Tibial artery (tissue), 4 donors: Measurements from ENCODE around the gene CCDC28B.
A peak's percentile ranks its signal among the peaks of the same experiment; 100 is the strongest.

ENCODE experiments used
- DNase-seq, 2 donors: peaks; one replicate each; pipeline ENCODE4 v3.0.0-alpha.2; 2019
- H3K27ac ChIP-seq, 2 donors: fragments of 200-600 bp; sonication (generic) in 1 of 2; 1 replicate in 1 of 2; 2 replicates in 1 of 2; pipeline ENCODE4 v1.5.1; 2018 to 2019; ENCODE audit warnings: mild to moderate bottlenecking in 1 of 2
- H3K27me3 ChIP-seq, 2 donors: fragments of 200-600 bp; sonication (generic) in 1 of 2; one replicate each; pipeline versions ENCODE4 v1.5.1 to v1.6.0; 2016 to 2019
- H3K36me3 ChIP-seq, 3 donors: fragments of 200-600 bp; sonication (generic) in 2 of 3; one replicate each; pipeline ENCODE4 v1.5.1; 2016 to 2019; ENCODE audit warnings: mild to moderate bottlenecking in 2 of 3
- H3K4me1 ChIP-seq, 4 donors: fragments of 200-600 bp; sonication (generic) in 2 of 4; 1 replicate in 3 of 4; 2 replicates in 1 of 4; pipeline ENCODE4 v1.5.1; 2016 to 2019
- H3K4me3 ChIP-seq, 2 donors: fragments of 200-600 bp; sonication (generic) in 1 of 2; 1 replicate in 1 of 2; 2 replicates in 1 of 2; pipeline ENCODE4 v1.5.1; 2018 to 2019; ENCODE audit warnings: mild to moderate bottlenecking in 2 of 2
- H3K9me3 ChIP-seq, 3 donors: fragments of 200-600 bp; sonication (generic) in 1 of 3; one replicate each; pipeline ENCODE4 v1.5.1; 2016 to 2019
- intact Hi-C: fragments of 100-400 bp; cut with DNase I; formaldehyde crosslinking; loops from one replicate; pipeline ENCODE4 v1.15.0; 2023; ENCODE audit warnings: low total_unique reads
- TF ChIP-seq, protein P1 (sequence below), 2 experiments: fragments of 200-600 bp in 1 of 2; fragments of 450-650 bp in 1 of 2; IDR thresholded peaks; one replicate each; pipeline ENCODE4 v1.5.1; 2017 to 2019; ENCODE audit warnings: antibody characterized with exemption in 2 of 2, mild to moderate bottlenecking in 1 of 2, moderate library complexity in 1 of 2

The CCDC28B gene

DNA sequence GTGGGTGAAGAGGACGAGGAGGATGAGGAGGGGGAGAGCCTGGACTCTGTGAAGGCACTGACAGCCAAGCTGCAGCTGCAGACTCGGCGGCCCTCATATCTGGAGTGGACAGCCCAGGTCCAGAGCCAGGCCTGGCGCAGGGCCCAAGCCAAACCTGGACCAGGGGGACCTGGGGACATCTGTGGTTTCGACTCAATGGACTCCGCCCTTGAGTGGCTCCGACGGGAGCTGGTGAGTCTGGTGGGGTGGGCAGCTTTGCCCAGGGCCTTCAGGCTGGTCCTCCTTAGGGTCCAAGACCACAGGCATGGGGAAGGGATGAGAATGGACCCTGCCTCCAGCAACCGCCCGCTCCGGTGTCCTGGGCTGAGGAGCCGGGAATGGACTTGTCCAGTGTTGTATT lies 47.1 kb downstream of the CCDC28B start:
- intact Hi-C loops = no loop called here
- Histone ChIP-seq H3K9me3 (no peaks in the 10 kb centered on the region), H3K4me1 (peaks cover 0 to 29% (median 19%) of the 10 kb centered on the region in 4 donors), H3K27ac (peak overlapping the region; percentile 6 to 31), H3K36me3 (no peaks in the 10 kb centered on the region), H3K27me3 (no peaks in the 10 kb centered on the region), H3K4me3 (no peak overlapping the region)
- no peak for DNase-seq
- TF ChIP-seq, protein P1, sequence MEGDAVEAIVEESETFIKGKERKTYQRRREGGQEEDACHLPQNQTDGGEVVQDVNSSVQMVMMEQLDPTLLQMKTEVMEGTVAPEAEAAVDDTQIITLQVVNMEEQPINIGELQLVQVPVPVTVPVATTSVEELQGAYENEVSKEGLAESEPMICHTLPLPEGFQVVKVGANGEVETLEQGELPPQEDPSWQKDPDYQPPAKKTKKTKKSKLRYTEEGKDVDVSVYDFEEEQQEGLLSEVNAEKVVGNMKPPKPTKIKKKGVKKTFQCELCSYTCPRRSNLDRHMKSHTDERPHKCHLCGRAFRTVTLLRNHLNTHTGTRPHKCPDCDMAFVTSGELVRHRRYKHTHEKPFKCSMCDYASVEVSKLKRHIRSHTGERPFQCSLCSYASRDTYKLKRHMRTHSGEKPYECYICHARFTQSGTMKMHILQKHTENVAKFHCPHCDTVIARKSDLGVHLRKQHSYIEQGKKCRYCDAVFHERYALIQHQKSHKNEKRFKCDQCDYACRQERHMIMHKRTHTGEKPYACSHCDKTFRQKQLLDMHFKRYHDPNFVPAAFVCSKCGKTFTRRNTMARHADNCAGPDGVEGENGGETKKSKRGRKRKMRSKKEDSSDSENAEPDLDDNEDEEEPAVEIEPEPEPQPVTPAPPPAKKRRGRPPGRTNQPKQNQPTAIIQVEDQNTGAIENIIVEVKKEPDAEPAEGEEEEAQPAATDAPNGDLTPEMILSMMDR (IDR thresholded peaks at IDR 0.05) = no peak

DNA sequence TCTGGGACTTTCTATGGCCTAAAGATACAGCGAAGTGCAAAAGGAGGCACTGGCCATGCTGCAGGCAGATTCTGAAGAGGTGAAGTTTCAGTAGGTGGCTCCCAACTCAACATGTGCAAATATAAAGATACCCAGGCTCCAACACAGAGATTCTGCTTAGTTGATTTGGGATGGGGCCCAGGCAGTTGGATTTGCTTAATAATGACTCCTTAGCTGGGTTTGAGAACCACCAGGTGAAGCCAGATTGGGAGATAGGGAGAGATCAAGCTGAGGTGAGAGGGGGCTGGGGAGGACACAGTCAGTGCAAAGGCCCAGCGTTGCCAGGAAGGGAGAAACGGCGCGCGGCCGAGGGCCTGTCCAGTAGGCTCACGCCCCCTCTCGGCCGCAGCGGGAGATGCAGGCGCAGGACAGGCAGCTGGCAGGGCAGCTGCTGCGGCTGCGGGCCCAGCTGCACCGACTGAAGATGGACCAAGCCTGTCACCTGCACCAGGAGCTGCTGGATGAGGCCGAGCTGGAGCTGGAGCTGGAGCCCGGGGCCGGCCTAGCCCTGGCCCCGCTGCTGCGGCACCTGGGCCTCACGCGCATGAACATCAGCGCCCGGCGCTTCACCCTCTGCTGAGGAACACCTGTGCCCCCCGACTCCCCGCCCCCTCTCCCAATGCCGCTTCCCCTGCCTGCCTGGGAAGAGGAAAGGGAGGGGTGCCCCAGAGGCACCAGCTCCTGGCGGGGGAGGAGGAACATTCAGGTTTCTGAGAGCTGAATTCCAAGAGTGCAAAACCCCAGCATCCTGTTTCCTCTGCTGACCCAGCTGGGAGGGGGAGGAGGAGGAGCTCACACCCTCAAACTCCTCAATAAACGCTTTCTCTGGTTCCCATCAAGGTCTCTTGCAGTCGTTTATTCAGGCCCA lies 47.8 kb downstream of the CCDC28B start:
- Histone ChIP-seq H3K36me3 (no peaks in the 10 kb centered on the region), H3K4me3 (no peak overlapping the region), H3K27ac (no peak overlapping the region), H3K27me3 (no peaks in the 10 kb centered on the region), H3K9me3 (no peaks in the 10 kb centered on the region), H3K4me1 (peaks cover 0 to 27% (median 18%) of the 10 kb centered on the region in 4 donors)
- DNase-seq = peak; percentile 89 to 90
- TF ChIP-seq, protein P1 (IDR thresholded peaks at IDR 0.05) = peak; percentile 67 to 81
- intact Hi-C loops = no loop called here

DNA sequence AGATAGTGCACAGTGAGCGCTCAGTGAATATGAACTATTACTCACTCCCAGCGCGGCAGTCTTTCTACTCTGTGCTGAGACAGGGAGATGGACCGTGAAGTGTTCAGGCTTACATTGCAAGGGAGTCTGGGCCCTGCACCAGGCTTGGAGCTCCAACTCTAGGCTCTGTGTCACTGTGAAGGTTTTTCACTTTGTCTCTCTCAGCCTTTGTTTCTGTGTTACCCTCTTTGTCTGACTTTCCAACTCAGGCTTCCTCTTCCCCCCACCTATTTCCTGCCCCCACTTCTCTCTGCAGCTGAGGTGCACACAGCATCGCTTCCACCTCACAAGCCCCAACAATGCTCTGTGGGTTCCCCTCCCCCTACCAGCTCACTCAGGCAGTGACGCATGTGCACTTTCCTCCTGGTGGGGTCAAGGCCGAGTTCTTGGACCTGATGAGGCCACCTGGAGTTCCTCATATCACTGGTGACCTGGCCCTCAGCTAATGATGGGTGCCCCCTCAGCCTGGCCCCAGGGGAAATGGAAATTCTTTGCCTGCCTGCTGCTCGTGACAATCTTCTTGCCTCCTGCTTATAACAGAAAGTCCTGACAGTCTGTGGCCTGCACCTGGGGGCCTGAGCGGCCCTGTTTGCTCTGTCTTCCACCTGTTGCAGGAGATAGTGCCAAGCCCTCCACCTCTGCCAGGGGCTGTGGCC lies 49.6 kb downstream of the CCDC28B start:
- Histone ChIP-seq H3K27me3 (no peaks in the 10 kb centered on the region), H3K9me3 (no peaks in the 10 kb centered on the region), H3K36me3 (no peaks in the 10 kb centered on the region), H3K27ac (no peak overlapping the region), H3K4me1 (peaks cover 0 to 27% (median 18%) of the 10 kb centered on the region in 4 donors), H3K4me3 (no peak overlapping the region)
- no peak for DNase-seq
- TF ChIP-seq, protein P1 (IDR thresholded peaks at IDR 0.05) = no peak
- intact Hi-C loops = no loop called here

DNA sequence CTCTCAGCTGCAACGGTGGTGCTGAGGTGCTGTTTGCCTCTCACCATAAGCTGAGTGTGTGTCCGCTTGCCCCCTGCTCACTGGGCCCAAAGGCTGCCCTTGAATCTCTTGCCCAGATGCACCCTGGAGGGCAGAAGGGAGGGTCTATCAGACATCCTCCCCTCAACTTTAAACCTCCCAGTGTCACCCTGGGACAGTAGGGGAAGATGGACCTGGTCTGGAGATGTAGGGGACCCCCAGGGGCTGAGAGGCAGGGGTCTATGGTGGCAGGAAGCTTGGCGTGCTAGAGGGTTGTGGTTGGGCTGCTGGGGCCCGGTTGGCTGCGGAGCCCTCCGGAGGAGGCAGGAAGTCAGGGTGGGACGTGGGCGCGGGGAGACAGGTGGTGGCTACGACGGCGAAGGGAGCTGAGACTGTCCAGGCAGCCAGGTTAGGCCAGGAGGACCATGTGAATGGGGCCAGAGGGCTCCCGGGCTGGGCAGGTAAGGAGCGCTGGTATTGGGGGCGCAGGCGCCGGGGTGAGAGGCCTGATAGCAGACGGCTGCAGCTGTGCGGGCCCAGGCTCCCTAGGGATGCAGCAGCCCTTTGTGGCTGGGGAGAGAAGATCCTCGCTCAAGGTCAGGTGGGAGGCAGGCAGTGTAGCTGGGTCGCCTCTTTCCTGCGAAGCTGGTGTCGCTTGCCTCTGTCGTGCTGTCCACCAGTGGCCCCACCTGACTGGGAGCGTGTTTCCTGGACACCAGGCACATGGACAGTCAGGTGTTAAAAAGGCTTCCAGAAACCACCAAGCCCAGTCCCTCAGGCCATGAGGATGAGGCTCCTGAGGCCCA lies 50.7 kb downstream of the CCDC28B start, which contains the start of gene LCK:
LCK (plus strand) TSS at position 373 of the 824 bp plus-strand sequence. CDS start 23,065 bp downstream, outside the sequence.
- Histone ChIP-seq H3K4me3 (no peak within 1 kb of the TSS), H3K27ac (no peak within 1 kb of the TSS)
- TF ChIP-seq, protein P1 (IDR thresholded peaks at IDR 0.05) = no peak

More for the DNA sequence above, 50.7 kb downstream of the CCDC28B start, which contains the start of gene LCK:
- no peaks in the 10 kb centered on the region for H3K27me3 ChIP-seq
- no peaks in the 10 kb centered on the region for H3K36me3 ChIP-seq
- peaks cover 0 to 27% (median 18%) of the 10 kb centered on the region in 4 donors for H3K4me1 ChIP-seq
- intact Hi-C loops = no loop called here
- H3K9me3 ChIP-seq = no peaks in the 10 kb centered on the region
- no peak for DNase-seq
